BE2C (cell line): ENCODE results near the gene OR51G2.

Experiments used
- DNase-seq: peaks from one replicate; pipeline ENCODE4 v3.0.0-alpha.2; 2020
- H3K27me3 ChIP-seq: fragments of 250-450 bp; sonication (Bioruptor Pico); 2 replicates; pipeline ENCODE4 v1.5.1; 2020; ENCODE audit warnings: mild to moderate bottlenecking
- H3K36me3 ChIP-seq: fragments of 250-450 bp; sonication (Bioruptor Pico); 2 replicates; pipeline ENCODE4 v1.5.1; 2020; ENCODE audit warnings: mild to moderate bottlenecking
- H3K4me1 ChIP-seq: fragments of 250-450 bp; sonication (Bioruptor Pico); 2 replicates; pipeline ENCODE4 v1.5.1; 2020
- H3K4me3 ChIP-seq: 2 replicates; pipeline ENCODE4 v1.5.1; 2011; ENCODE audit warnings: low read depth, low read length
- H3K9me3 ChIP-seq: fragments of 250-450 bp; sonication (Bioruptor Pico); 2 replicates; pipeline ENCODE4 v1.5.1; 2020
- CTCF ChIP-seq: IDR thresholded peaks from 2 replicates; pipeline ENCODE4 v1.5.1; 2012; ENCODE audit warnings: mild to moderate bottlenecking, low read depth, low read length

The OR51G2 gene

GRCh38 chr11:4882543-4882942, 36.6 kb downstream of the OR51G2 start:
- H3K9me3 ChIP-seq, result no peaks in the 10 kb centered on the region
- H3K36me3 ChIP-seq, result no peaks in the 10 kb centered on the region
- H3K4me1 ChIP-seq, result no peaks in the 10 kb centered on the region
- no peak for TF ChIP-seq CTCF
- no peak overlapping the region for H3K4me3 ChIP-seq
- DNase-seq, result no peak
- H3K27me3 ChIP-seq, result no peaks in the 10 kb centered on the region

- Histone ChIP-seq H3K27me3 (no peaks in the 10 kb centered on the region), H3K9me3 (no peaks in the 10 kb centered on the region), H3K4me3 (no peak within 1 kb of the TSS), H3K4me1 (no peaks in the 10 kb centered on the region), H3K36me3 (no peaks in the 10 kb centered on the region)
- DNase-seq, result no peak
- TF ChIP-seq CTCF, result no peak
These were observed 37.2 kb downstream of the OR51G2 start, which contains the start of gene OR51T1 for GRCh38 chr11:4881860-4882500. Gene OR51T1, plus strand, starts transcription at chr11:4881900. Its CDS starts 0 bp downstream, at chr11:4881900.

GRCh38 chr11:4881188-4881587, 38.0 kb downstream of the OR51G2 start:
- H3K27me3 ChIP-seq, result no peaks in the 10 kb centered on the region
- H3K4me1 ChIP-seq, result no peaks in the 10 kb centered on the region
- no peak for DNase-seq
- H3K36me3 ChIP-seq, result no peaks in the 10 kb centered on the region
- H3K4me3 ChIP-seq, result no peak overlapping the region
- no peaks in the 10 kb centered on the region for H3K9me3 ChIP-seq
- no peak for TF ChIP-seq CTCF

GRCh38 chr11:4865855-4866254, 53.3 kb downstream of the OR51G2 start:
- no peak for TF ChIP-seq CTCF
- no peaks in the 10 kb centered on the region for H3K4me1 ChIP-seq
- no peak overlapping the region for H3K4me3 ChIP-seq
- H3K36me3 ChIP-seq, result no peaks in the 10 kb centered on the region
- DNase-seq, result no peak
- H3K27me3 ChIP-seq, result no peaks in the 10 kb centered on the region
- no peaks in the 10 kb centered on the region for H3K9me3 ChIP-seq

GRCh38 chr11:4863876-4864275, 55.3 kb downstream of the OR51G2 start:
- no peak for TF ChIP-seq CTCF
- no peak overlapping the region for H3K4me3 ChIP-seq
- no peaks in the 10 kb centered on the region for H3K4me1 ChIP-seq
- H3K27me3 ChIP-seq, result no peaks in the 10 kb centered on the region
- no peak for DNase-seq
- no peaks in the 10 kb centered on the region for H3K36me3 ChIP-seq
- H3K9me3 ChIP-seq, result no peaks in the 10 kb centered on the region
